Ishikawa (cell line): ENCODE results near the gene ZBTB45.

Experiments
- CEBPB ChIP-seq: IDR thresholded peaks from 2 replicates; pipeline ENCODE4 v1.6.1; 2012
- CREB1 ChIP-seq: IDR thresholded peaks from 2 replicates; pipeline ENCODE4 v1.6.1; 2012; ENCODE audit warnings: low read depth
- EGR1 ChIP-seq: IDR thresholded peaks from 2 replicates; pipeline ENCODE4 v1.6.1; 2012
- EP300 ChIP-seq: IDR thresholded peaks from 2 replicates; pipeline ENCODE4 v1.6.1; 2012; ENCODE audit warnings: borderline replicate concordance
- FOXM1 ChIP-seq: IDR thresholded peaks from 2 replicates; pipeline ENCODE4 v1.6.1; 2012; ENCODE audit warnings: low read depth, borderline replicate concordance
- MAX ChIP-seq: IDR thresholded peaks from 2 replicates; pipeline ENCODE4 v1.6.1; 2012
- RAD21 ChIP-seq: IDR thresholded peaks from 2 replicates; pipeline ENCODE4 v1.6.1; 2012; ENCODE audit warnings: low read depth
- REST ChIP-seq: IDR thresholded peaks from 2 replicates; pipeline ENCODE4 v1.6.1; 2012; ENCODE audit warnings: low read depth, mild to moderate bottlenecking
- TAF1 ChIP-seq: IDR thresholded peaks from 2 replicates; pipeline ENCODE4 v1.6.1; 2012; ENCODE audit warnings: low read depth, mild to moderate bottlenecking
- USF1 ChIP-seq: IDR thresholded peaks from 2 replicates; pipeline ENCODE4 v1.6.1; 2012
- YY1 ChIP-seq: IDR thresholded peaks from 2 replicates; pipeline ENCODE4 v1.6.1; 2012; ENCODE audit warnings: low read depth
- ZBTB7A ChIP-seq: IDR thresholded peaks from 2 replicates; pipeline ENCODE4 v1.6.1; 2012; ENCODE audit warnings: low read depth

GRCh38 chr19:58568453-58569130, 49.0 kb upstream of the ZBTB45 start:
- TF ChIP-seq CEBPB: no peak
- no peak for TF ChIP-seq EGR1
- TF ChIP-seq USF1: no peak
- no peak for TF ChIP-seq FOXM1
- no peak for TF ChIP-seq REST
- TF ChIP-seq YY1: no peak
- TF ChIP-seq CREB1: no peak
- TF ChIP-seq TAF1: no peak
- no peak for TF ChIP-seq RAD21
- TF ChIP-seq MAX: no peak
- TF ChIP-seq EP300: no peak
- no peak for TF ChIP-seq ZBTB7A
